BJ (cell line): Measurements from ENCODE around the gene COL16A1. TPM values are rescaled to one million over a fixed set of nuclear protein-coding genes. Genes with fewer than 3 reads are reported as not detected.

Experiments
- CTCF ChIA-PET: fragments of 350-600 bp; formaldehyde crosslinking; extraction: SDS; loops from one replicate; lab custom pipeline; 2021; ENCODE audit warnings: antibody characterized with exemption, inconsistent platforms; lab: Yijun Ruan, JAX
- POLR2A ChIA-PET: fragments of 300-600 bp; sonication (Branson Sonifier 250); formaldehyde crosslinking; extraction: SDS; loops from one replicate; lab custom pipeline; 2021; ENCODE audit warnings: antibody characterized with exemption; lab: Charles Lee
- DNase-seq: peaks from one replicate; pipeline ENCODE4 v3.0.0-alpha.2; 2011; ENCODE audit warnings: low read depth
- H3K27me3 ChIP-seq: 2 replicates; pipeline ENCODE4 v1.6.0; 2011; ENCODE audit warnings: low read length; ENCODE audit not compliant: control insufficient read depth, insufficient read depth
- H3K36me3 ChIP-seq: 2 replicates; pipeline ENCODE4 v1.5.1; 2011; ENCODE audit warnings: low read length; ENCODE audit not compliant: control insufficient read depth, insufficient read depth
- H3K4me3 ChIP-seq: 2 replicates; pipeline ENCODE4 v1.5.1; 2011; ENCODE audit warnings: low read depth, mild to moderate bottlenecking, control low read depth, low read length
- CTCF ChIP-seq: IDR thresholded peaks from 2 replicates; pipeline ENCODE4 v1.5.1; 2011; ENCODE audit warnings: low read depth, mild to moderate bottlenecking, control low read depth, inconsistent platforms, low read length, moderate library complexity; ENCODE audit not compliant: insufficient read depth
- polyA plus RNA-seq: library from polyadenylated mRNA; depleted of rRNA; stranded (reverse); fragments of >200 nt; gene quantifications from 2 replicates; pipeline ENCODE4 v1.2.3, GENCODE V29; 2011

COL16A1 gene
- polyA plus RNA-seq, 1 experiment: 123 TPM

- no peak for DNase-seq
- CTCF ChIA-PET: interaction anchor here (1.1 to 2.1 kb wide), 2 partner anchors 56 to 129 kb away, joined by 5 to 11 read pairs; no protein-coding TSS in a partner anchor
- POLR2A ChIA-PET: no interaction called here
- TF ChIP-seq CTCF: no peak
- Histone ChIP-seq H3K27me3 (no peaks in the 10 kb centered on the region), H3K4me3 (no peak overlapping the region), H3K36me3 (peaks cover 73% of the 10 kb centered on the region)
Measured at GRCh38 chr1:31659889-31660288, 43.9 kb downstream of the COL16A1 start.

- peaks cover 73% of the 10 kb centered on the region for H3K36me3 ChIP-seq
- POLR2A ChIA-PET: no interaction called here
- no peak for DNase-seq
- no peak overlapping the region for H3K4me3 ChIP-seq
- H3K27me3 ChIP-seq: no peaks in the 10 kb centered on the region
- no peak for TF ChIP-seq CTCF
- CTCF ChIA-PET: interaction anchor here (0.9 to 2.1 kb wide), 3 partner anchors 57 to 130 kb away, joined by 3 to 11 read pairs (median 5); no protein-coding TSS in a partner anchor
Measured at GRCh38 chr1:31658721-31659120, 45.1 kb downstream of the COL16A1 start.

GRCh38 chr1:31657972-31658510 lies 45.8 kb downstream of the COL16A1 start:
- no peak for TF ChIP-seq CTCF
- POLR2A ChIA-PET: no interaction called here
- no peak for DNase-seq
- H3K36me3 ChIP-seq: peaks cover 73% of the 10 kb centered on the region
- no peaks in the 10 kb centered on the region for H3K27me3 ChIP-seq
- H3K4me3 ChIP-seq: no peak overlapping the region
- CTCF ChIA-PET: interaction anchor here (0.9 to 2.1 kb wide), 2 partner anchors 58 to 87 kb away, joined by 3 to 11 read pairs; no protein-coding TSS in a partner anchor

- POLR2A ChIA-PET: no interaction called here
- no peak overlapping the region for H3K4me3 ChIP-seq
- TF ChIP-seq CTCF: no peak
- H3K27me3 ChIP-seq: no peaks in the 10 kb centered on the region
- no peak for DNase-seq
- peaks cover 69% of the 10 kb centered on the region for H3K36me3 ChIP-seq
- CTCF ChIA-PET: interaction anchor here (0.9 kb wide), 1 partner anchor 88 kb away, joined by 3 read pairs; no protein-coding TSS in a partner anchor
Measured at GRCh38 chr1:31657020-31657804, 46.6 kb downstream of the COL16A1 start.

GRCh38 chr1:31655756-31656155 lies 48.1 kb downstream of the COL16A1 start:
- Histone ChIP-seq H3K4me3 (no peak overlapping the region), H3K27me3 (no peaks in the 10 kb centered on the region), H3K36me3 (peaks cover 62% of the 10 kb centered on the region)
- no peak for DNase-seq
- POLR2A ChIA-PET: no interaction called here
- CTCF ChIA-PET: interaction anchor here (1.3 kb wide), 1 partner anchor 134 kb away, joined by 4 read pairs; no protein-coding TSS in a partner anchor
- TF ChIP-seq CTCF: no peak
